Mononuclear cell (primary cell): ENCODE results near the gene CLRN3. TPM values are rescaled to one million over a fixed set of nuclear protein-coding genes. Genes with fewer than 3 reads are reported as not detected.

Source experiments
- H3K27me3 ChIP-seq: 2 replicates; pipeline ENCODE4 v1.6.0; 2011; ENCODE audit warnings: low read length, control low read depth; ENCODE audit not compliant: insufficient read depth
- H3K4me1 ChIP-seq: 2 replicates; pipeline ENCODE4 v1.5.1; 2011; ENCODE audit warnings: mild to moderate bottlenecking, low read length, control low read depth; ENCODE audit not compliant: insufficient read depth
- H3K4me3 ChIP-seq: 2 replicates; pipeline ENCODE4 v1.5.1; 2011; ENCODE audit warnings: mild to moderate bottlenecking, low read length, moderate library complexity
- H3K9me3 ChIP-seq: 2 replicates; pipeline ENCODE4 v1.5.1; 2011; ENCODE audit warnings: low read depth, mild to moderate bottlenecking, control low read depth, low read length
- total RNA-seq: library from RNA; depleted of rRNA; stranded (reverse); fragments of >200 nt; gene quantifications from one replicate; pipeline ENCODE4 v1.2.3, GENCODE V29; 2012

Gene CLRN3
- not detected for total RNA-seq

- H3K9me3 ChIP-seq, result no peaks in the 10 kb centered on the region
- no peak within 1 kb of the TSS for H3K4me3 ChIP-seq
- H3K27me3 ChIP-seq, result no peaks in the 10 kb centered on the region
- peaks cover 30% of the 10 kb centered on the region for H3K4me1 ChIP-seq
These were observed at the start of gene CLRN3 for GRCh38 chr10:127892743-127893142. Gene CLRN3, minus strand, starts transcription at chr10:127892941. Its CDS starts 157 bp downstream, at chr10:127892784.

GRCh38 chr10:127940866-127941640 is 48.3 kb upstream of the CLRN3 start:
- no peak overlapping the region for H3K4me3 ChIP-seq
- H3K27me3 ChIP-seq, result no peaks in the 10 kb centered on the region
- peaks cover 14% of the 10 kb centered on the region for H3K4me1 ChIP-seq
- H3K9me3 ChIP-seq, result no peaks in the 10 kb centered on the region

- peaks cover 2% of the 10 kb centered on the region for H3K4me1 ChIP-seq
- H3K4me3 ChIP-seq, result no peak overlapping the region
- H3K9me3 ChIP-seq, result no peaks in the 10 kb centered on the region
- H3K27me3 ChIP-seq, result no peaks in the 10 kb centered on the region
These were observed 47.1 kb upstream of the CLRN3 start for GRCh38 chr10:127939786-127940330.

- Histone ChIP-seq H3K9me3 (no peaks in the 10 kb centered on the region), H3K4me1 (no peaks in the 10 kb centered on the region), H3K4me3 (no peak overlapping the region), H3K27me3 (no peaks in the 10 kb centered on the region)
These were observed 45.2 kb upstream of the CLRN3 start for GRCh38 chr10:127937915-127938463.

GRCh38 chr10:127937069-127937468 is 44.3 kb upstream of the CLRN3 start:
- no peaks in the 10 kb centered on the region for H3K27me3 ChIP-seq
- H3K9me3 ChIP-seq, result no peaks in the 10 kb centered on the region
- H3K4me3 ChIP-seq, result no peak overlapping the region
- H3K4me1 ChIP-seq, result no peaks in the 10 kb centered on the region

GRCh38 chr10:127935071-127935561 is 42.4 kb upstream of the CLRN3 start:
- no peaks in the 10 kb centered on the region for H3K9me3 ChIP-seq

GRCh38 chr10:127934383-127934782 is 41.6 kb upstream of the CLRN3 start:
- Histone ChIP-seq H3K4me3 (no peak overlapping the region), H3K9me3 (no peaks in the 10 kb centered on the region), H3K4me1 (no peaks in the 10 kb centered on the region), H3K27me3 (no peaks in the 10 kb centered on the region)

More at GRCh38 chr10:127935071-127935561, 42.4 kb upstream of the CLRN3 start:
- Histone ChIP-seq H3K4me1 (no peaks in the 10 kb centered on the region), H3K4me3 (no peak overlapping the region), H3K27me3 (no peaks in the 10 kb centered on the region)

GRCh38 chr10:127933271-127933670 is 40.5 kb upstream of the CLRN3 start:
- H3K27me3 ChIP-seq, result no peaks in the 10 kb centered on the region
- no peak overlapping the region for H3K4me3 ChIP-seq
- peaks cover under 1% of the 10 kb centered on the region for H3K4me1 ChIP-seq
- no peaks in the 10 kb centered on the region for H3K9me3 ChIP-seq

GRCh38 chr10:127932521-127933270 is 40.0 kb upstream of the CLRN3 start:
- Histone ChIP-seq H3K27me3 (no peaks in the 10 kb centered on the region), H3K9me3 (no peaks in the 10 kb centered on the region), H3K4me3 (no peak overlapping the region), H3K4me1 (peaks cover 6% of the 10 kb centered on the region)

GRCh38 chr10:127928021-127928806 is 35.5 kb upstream of the CLRN3 start:
- H3K4me1 ChIP-seq, result peaks cover 46% of the 10 kb centered on the region
- no peak overlapping the region for H3K4me3 ChIP-seq
- H3K9me3 ChIP-seq, result no peaks in the 10 kb centered on the region
- H3K27me3 ChIP-seq, result no peaks in the 10 kb centered on the region

GRCh38 chr10:127926455-127926854 is 33.7 kb upstream of the CLRN3 start:
- Histone ChIP-seq H3K4me3 (no peak overlapping the region), H3K27me3 (no peaks in the 10 kb centered on the region)

GRCh38 chr10:127925471-127926207 is 32.9 kb upstream of the CLRN3 start:
- Histone ChIP-seq H3K4me3 (no peak overlapping the region), H3K4me1 (peaks cover 72% of the 10 kb centered on the region), H3K27me3 (no peaks in the 10 kb centered on the region), H3K9me3 (no peaks in the 10 kb centered on the region)

More at GRCh38 chr10:127926455-127926854, 33.7 kb upstream of the CLRN3 start:
- peaks cover 64% of the 10 kb centered on the region for H3K4me1 ChIP-seq
- H3K9me3 ChIP-seq, result no peaks in the 10 kb centered on the region

- Histone ChIP-seq H3K4me1 (peaks cover 92% of the 10 kb centered on the region), H3K4me3 (no peak overlapping the region), H3K27me3 (no peaks in the 10 kb centered on the region), H3K9me3 (no peaks in the 10 kb centered on the region)
These were observed 30.9 kb upstream of the CLRN3 start for GRCh38 chr10:127923646-127924045.
